Measurements from ENCODE around the gene SYT17.
A peak's percentile ranks its signal among the peaks of the same experiment; 100 is the strongest.
"Not testable (repeated sequence)": the region's sequence is repeated elsewhere in the genome, so short reads cannot be mapped to it uniquely, and the experiment has no call there.

Gene SYT17

DNA sequence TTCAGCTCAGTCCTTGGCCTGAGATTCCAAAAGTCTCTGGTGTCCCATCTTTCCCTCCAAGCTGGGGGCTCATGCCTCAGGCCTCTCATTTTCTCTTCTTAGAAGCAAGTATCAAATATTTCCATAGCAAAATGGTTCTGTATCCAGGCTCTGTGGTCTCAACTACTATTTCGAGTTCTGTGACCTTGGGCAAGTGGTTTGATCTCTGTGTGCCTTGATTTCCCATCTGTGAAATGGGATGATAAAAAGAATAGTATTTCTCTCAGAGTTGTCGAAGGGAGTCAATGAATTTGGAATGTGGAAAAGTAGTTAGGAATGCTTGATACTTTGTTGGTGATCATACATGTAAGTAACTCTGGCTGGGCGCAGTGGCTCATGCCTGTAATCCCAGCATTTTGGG, 6.4 kb downstream of the SYT17 start:
- DNase-seq (ENCODE audit: low spot score): no peak

DNA sequence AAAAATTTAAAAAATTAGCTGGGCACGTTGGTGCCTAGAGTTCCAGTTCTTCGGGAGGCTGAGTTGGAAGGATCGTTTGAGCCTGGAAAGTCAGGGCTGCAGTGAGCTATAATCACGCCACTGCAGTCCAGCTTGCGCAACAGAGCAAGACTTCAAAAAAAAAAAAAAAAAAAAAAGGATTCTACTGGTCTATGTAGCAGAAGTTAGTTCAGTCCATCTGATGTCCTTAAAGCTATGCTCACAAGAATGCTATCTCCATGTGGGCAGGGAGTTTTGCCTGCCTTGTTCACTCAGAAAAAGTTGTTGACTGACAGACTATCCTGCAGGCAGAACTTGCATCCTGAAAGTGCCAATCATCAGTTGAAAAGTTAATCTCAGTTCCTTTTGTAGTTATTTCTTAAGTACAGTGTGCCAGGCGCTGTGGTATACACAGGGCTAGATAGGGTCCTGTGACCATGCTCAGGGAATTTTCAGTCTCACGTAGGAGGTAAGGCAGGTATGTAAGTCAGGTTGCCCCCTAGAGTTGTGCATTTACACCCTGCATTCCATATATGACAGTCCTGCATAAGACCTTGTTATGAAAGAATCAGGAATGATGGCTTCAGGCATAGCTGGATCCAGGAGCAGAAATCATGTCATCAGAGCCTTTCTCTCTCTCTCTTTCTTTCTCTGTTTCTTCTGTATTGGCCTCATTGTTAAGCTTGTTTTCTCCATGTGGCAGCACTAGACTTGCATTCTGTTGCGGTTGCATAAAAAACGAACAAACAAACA, 7.6 kb downstream of the SYT17 start:
- no peak for DNase-seq (ENCODE audit: low spot score)

DNA sequence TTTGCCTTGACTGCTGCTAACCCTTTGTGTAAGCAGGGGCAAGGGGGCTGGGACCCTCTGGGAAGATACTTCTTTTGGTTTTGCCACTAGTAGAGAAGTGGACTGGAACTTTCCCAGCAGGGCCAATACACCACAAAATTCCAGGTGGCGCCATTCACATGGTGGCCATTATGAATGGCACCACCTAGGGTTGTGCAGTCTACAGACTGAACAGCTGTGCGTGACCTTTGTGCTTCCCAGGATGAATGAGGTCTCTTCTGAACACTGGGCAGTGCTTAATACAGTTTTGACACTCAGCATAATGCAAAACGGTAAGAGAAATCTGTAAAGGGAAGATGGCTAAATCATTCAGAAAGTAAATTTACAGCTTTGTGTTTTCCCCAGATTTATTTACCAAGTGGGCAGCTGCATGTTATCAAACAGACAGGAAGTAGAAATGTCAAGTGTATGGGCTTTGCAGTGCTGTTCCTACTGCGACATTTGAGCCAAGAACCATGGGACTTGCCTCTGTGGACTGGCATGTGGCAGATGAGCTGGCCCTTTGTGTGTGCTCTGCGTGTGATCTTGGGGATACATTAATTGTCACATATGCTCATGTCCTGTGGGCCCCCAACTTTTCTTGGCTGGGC, 9.2 kb downstream of the SYT17 start:
- DNase-seq (ENCODE audit: low spot score): no peak

DNA sequence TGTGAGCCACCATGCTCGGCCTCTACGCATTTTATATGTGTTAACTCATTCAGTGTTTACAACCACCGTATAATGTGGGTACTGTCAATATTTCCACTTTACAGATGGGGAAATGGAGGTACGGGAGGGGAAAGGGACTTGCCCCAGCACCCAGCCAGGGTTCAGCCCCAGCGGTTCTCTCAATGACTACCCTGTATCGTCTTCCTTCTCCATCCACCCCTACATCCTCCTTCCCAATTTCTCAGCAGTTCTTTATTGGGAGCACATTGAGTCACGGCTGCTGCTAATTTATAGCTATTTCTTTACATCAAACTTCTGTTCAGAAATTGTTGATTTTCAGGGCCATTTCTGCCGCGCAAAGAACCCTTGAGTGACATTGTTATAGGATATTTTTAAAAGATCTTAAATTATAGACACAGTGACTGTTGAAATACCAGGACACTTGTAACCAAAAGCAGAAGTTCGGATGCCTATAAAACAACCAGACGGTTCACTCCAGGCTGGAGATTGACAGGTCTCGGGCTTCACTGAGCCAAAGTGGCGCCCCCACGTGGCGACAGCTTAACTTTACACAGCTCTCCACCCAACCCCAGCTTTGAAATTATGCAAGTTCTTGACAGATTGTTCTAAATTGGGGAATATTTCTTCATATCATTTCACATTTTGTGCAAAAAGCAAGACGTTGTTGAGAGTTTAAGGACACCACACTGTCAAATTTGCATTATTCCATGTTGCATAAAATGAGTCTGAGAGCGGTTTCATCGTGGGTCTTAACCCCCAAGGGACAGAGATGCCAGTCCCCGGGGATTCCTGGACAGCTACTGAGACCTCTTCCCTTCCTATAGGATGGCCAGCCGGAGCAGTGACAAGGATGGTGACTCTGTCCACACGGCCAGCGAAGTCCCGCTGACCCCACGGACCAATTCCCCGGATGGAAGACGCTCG, 11.8 kb downstream of the SYT17 start:
- peak; percentile 63 for DNase-seq (ENCODE audit: low spot score)

DNA sequence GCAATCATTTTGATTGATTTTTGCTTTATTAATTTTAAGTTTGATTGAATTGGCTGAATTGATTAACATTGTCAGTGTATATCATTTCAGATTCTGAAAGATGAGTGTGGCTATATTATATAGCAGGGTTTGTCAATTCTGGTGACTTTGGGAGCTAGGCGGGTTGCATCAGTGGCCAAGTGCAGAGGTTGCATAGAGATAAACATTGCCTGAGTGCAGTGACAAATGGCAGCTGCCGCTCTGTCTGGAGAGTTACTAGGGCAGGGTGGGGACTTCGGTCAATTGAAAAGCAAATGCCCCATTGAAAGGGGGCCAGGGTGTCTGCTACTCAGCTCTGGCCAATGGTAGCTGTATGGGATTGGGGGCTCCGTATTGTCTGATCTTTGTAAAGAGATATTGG, 12.7 kb downstream of the SYT17 start:
- no peak for DNase-seq (ENCODE audit: low spot score)

DNA sequence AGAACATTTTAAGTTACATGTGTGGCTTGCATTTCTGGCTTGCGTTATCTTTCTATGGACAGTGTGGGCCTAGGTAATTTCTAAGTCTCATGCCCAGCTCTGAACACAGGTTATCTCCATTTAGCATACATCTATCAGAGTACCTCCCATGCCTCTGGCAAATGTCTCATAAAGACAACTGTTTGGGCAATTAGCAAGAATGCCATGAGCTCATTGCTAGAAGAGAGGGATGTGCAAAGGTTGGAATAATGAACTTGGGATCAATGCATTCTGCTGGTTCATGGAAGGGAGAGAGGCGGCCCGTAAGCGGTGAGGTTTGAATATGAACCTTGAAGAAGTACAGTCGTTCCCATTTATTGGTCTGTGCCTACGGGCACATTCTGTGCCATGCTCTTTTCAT, 14.4 kb downstream of the SYT17 start:
- no peak for DNase-seq (ENCODE audit: low spot score)

DNA sequence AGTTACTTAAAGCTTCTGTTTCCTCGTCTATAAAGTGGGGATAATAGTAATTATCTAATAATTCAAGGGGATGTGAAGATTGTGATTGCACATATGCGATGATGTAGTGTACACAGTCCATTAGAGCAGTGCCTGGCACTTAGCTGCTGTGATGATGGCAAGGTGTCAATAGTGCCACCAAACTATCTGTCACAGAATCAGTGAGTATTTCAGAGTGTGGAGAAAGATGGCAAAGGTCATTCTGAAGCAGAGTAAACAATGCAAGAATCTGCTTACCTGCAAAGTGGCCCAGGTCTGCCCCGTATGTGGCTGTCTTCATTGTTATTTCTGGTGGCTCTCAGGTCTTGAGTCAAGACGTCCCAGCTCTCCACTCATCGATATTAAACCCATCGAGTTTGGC, 15.1 kb downstream of the SYT17 start:
- DNase-seq (ENCODE audit: low spot score): no peak

DNA sequence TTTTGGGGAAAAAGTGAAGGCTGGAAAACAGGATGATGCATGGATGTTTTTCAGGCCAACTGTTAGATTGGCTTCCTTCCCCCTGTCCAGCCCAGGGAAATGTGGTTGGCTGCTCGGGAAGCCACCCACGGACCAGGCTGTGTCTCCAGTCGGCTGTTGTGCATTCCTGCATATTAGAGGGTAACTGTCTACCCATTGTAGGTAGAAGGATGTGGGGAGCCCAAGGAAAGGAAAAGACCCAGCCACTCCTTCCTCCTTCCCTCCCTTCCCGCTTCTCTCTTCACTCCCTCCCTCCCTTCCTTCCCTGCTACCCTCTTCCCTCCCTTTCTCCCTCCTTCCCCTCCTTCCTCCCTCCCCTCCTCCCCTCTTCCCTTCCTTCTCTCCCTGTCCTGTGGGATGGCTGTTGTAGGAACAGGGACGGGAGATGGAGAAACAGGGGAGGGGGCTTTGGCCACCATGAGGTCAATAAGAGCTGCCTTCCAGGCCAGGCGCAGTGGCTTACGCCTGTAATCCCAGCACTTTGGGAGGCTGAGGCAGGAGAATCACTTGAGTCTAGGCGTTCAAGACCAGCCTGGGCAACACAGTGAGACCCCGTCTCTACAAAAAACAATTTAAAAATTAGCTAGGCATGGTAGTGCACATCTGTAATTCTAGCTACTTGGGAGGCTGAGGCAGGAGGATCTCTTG, 16.9 kb downstream of the SYT17 start:
- no peak for DNase-seq (ENCODE audit: low spot score)

DNA sequence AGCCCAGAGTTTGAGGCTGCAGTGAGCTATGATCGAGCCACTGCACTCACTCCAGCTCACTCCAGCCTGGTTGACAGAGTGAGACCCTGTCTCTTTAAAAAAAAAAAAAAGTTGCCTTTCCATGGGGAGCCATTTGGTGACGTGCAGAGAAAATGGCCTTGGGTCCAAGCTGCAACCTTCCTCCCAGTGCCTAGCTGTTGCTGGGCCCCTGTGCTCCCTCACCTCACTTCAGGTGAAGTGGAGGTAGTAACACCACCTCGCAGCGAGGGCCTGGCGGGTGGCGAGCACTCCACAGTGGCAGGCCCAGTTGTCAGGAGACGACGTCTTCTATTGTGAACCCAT, 17.4 kb downstream of the SYT17 start:
- no peak for DNase-seq (ENCODE audit: low spot score)

DNA sequence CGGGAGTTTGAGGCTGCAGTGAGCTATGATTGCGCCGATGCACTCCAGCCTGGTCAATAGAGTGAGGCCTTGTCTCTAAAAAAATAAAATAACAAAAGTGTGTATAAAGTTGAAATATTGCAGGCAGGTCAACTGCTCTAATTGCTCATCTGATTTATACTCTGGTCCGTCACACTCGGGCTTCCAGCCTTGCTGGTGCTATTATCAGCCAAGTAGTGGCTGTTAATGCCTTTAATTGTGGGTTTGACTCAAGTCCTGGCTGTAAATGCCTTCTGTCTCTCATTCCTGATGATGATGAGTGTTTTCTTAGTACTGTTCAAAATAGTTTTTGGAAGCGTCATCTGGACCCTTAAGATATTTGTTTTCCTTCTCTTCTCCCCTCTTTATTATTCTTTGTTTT, 18.4 kb downstream of the SYT17 start:
- no peak for DNase-seq (ENCODE audit: low spot score)

DNA sequence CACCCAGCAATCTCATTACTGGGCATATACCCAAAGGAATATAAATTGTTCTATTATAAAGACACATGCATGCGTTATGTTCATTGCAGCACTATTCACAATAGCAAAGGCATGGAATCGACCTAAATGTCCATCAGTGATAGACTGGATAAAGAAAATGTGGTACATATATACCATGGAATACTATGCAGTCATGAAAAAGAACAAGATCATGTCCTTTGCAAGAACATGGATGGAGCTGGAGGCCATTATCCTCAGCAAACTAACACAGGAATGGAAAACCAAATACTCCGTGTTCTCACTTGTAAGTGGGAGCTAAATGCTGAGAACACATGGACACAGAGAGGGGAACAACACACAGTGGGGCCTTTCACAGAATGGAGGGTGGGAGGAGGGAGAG, 19.9 kb downstream of the SYT17 start:
- DNase-seq (ENCODE audit: low spot score): not testable (repeated sequence)

DNA sequence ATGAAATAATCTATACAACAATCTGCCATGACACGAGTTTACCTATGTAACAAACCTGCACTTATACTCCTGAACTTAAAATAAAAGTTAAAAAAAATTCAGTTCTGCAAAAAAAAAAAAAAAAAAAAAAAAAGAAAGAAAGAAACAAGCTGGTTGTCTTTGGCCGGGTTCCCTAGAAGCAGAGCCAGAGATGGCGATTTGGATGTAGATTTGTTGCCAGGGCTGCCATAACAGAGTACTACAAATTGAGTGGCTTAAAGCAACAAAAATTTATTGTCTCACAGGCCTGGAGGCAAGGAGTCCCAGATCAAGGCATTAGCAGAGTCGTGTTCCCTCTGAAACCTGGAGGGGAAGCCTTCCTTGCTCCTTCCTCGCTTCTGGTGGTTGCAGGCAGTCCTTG, 20.4 kb downstream of the SYT17 start:
- DNase-seq (ENCODE audit: low spot score): no peak

DNA sequence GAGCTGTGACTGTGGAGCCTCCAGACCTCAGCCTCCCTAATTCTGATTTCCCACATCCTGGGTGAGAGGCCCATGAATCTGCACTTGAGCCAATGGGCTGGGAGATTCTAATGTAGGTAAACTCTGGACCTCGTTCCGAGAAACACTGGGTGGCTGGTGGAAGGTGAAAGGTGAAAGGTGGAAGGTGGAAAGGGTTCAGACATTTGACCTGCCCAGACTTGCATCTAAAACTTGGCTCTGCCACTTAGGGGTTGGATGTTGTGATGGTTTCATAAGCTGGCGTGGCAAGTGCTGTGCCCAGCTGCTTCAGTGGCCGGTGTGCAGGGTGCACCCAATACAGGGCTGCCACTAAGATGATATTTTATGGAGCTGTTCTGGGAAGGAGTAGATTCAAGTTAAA, 24.8 kb downstream of the SYT17 start:
- no peak for DNase-seq (ENCODE audit: low spot score)

DNA sequence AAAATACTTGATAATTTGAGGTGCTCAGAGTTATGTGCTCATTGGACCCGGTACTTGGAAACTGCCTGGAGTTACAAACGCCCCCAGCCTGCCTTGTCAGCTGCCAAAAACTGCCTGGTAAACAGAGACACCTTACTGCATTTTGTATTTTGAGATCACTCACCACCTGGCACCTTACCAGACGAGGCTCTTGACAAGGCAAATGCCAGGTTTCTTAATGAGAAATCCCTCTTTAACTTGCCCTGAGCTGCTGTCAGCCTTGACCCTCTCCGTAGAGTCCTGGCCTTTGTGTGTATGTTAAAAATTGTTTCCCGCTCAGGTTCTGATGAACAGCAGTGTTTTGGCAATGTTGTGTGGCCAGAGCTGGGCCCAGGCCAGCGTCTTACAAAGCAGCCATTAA, 28.8 kb downstream of the SYT17 start:
- no peak for DNase-seq (ENCODE audit: low spot score)

DNA sequence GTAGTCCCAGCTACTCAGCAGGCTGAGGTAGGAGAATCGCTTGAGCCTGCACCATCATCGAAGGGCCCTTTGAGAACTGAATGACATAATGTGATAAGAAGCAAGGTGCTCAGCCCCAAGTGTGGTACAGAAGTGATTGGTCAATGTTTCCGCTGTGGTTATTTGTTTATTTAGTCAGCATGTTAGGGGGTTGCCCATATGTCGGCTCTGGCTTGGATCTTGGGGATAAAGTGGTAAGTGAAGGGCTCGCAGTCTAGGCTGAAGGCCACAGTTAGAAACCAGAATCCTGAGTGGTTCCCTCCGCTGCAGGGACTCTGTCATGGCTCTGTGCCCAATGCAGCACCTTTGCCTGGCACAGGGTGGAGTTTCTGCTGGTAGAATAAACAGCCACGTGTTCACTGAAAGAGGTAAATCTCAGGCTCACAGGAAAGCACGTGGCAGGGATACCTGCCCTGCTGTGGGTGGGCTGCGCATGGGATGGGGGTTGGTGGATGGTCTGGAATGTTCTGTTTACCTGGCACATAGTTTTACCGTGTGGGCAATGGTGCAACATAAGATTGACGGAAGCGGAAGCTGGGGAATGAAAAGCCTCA, 35.4 kb downstream of the SYT17 start:
- DNase-seq (ENCODE audit: low spot score): no peak

DNA sequence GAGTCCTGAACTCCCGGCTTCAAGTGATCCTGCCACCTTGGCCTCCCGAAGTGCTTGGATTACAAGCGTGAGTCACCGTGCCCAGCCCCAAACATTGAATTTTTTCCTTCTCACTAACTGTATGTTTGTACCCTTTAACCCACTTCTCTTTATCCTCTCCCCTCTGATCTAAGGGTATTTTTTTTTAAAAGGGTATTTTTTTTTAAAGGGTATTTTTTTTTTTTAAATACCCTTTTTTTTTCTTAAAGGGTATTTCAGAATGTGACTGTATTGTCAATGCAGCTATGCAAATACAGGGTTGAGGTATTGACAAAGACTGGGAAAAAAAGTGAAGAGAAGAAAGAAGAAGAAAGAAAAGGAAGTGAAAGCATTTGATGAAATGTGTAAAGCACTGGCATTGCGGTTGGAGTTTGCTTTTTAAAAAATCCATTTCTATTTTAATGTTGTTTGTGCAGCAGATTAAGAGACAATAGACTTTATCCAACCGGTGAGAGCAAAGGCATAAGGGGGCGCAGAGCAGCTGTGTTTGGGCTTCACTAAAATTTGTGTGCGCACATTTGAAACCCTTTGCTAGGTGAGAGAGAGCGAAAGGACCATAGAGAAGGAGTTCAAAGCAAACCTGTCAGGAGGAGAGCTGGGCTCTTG, 42.4 kb downstream of the SYT17 start:
- no peak for DNase-seq (ENCODE audit: low spot score)

DNA sequence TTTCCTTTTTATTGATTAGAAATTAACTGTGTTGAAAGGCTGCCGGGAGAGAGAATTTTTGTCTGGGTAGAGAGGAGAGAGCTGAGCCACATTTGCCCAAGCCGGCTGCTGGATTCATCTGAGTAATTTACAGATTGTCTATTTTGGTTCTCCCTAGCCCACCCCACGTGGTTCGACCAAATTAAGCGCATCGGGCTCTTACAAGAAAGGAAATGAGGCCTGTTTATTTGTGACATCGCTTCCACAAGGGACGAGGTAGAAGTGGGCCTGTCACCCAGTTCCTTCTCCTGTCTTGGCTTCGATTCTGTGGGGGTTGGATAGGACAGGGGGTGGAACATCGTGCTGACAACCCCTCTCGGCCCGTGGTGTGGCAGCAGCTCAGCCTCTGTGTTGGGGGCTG, 42.9 kb downstream of the SYT17 start:
- DNase-seq (ENCODE audit: low spot score): no peak

DNA sequence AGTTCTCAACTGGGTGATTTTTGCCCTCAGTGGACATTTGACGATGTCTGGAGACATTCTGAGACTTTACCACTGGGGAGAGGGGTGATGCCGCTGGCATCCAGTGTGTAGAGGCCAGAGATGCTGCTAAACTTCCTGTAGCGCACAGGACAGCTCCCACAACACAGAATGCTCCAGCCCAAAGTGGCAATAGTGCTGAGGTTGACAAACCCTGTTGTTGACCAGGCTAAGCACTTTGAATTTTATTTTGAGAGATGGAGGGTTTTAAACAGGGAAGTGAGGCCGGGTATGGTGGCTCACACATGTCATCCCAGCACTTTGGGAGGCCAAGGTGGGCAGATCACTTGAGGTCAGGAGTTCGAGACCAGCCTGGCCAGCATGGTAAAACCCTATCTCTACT, 44.0 kb downstream of the SYT17 start:
- DNase-seq (ENCODE audit: low spot score): no peak

DNA sequence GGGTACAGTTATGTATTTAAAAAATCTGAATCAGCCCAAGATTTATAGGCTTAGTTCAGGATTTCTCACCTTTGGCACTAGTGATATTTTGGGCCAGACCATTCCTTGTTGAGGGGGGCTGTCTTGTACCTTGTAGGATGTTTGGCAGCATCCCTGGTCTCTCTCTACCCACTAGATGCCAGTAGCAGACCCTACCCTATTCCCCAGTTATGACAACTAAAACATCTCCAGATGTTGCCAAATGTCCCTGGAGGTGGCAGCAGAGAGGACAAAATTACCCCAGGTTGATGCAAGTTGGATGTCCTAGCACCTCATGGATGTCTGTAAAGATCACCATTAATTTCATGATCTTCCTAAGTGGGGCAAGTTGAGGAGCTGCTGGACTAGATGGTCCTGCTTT, 45.8 kb downstream of the SYT17 start:
- DNase-seq (ENCODE audit: low spot score): no peak

DNA sequence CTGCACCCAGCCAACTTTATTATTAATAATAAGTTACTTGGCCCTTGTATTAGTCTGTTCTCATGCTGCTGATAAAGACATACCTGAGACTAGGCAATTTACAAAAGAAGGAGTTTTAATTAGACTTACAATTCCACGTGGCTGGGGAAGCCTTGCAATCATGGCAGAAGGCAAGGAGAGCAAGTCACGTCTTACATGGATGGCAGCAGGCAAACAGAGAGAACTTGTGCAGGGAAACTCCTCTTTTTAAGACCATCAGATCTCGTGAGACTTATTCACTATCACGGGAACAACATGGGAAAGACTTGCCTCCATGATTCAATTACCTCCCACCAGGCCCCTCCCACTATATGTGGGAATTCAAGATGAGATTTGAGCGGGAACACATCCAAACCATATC, 47.7 kb downstream of the SYT17 start:
- no peak for DNase-seq (ENCODE audit: low spot score)

DNA sequence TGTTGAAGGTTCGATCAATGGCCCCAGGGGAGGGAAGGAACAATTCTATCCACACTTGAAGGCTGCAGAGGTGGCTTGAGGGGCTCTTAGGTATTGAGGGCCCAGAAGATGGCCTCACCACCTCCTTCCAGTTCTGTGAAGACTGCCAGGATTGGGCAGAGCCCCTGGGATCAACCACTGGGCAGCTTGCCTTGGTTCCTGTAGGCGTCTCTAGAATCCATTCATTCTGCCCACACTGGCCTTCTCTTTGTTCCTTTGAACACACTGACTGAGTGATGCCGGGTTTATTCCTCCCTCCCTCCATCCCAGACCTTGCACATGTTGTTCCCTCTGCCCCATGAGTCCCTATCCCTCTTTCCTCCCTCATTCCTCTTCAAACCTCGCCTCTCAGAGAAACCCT, 50.5 kb downstream of the SYT17 start:
- no peak for DNase-seq (ENCODE audit: low spot score)

DNA sequence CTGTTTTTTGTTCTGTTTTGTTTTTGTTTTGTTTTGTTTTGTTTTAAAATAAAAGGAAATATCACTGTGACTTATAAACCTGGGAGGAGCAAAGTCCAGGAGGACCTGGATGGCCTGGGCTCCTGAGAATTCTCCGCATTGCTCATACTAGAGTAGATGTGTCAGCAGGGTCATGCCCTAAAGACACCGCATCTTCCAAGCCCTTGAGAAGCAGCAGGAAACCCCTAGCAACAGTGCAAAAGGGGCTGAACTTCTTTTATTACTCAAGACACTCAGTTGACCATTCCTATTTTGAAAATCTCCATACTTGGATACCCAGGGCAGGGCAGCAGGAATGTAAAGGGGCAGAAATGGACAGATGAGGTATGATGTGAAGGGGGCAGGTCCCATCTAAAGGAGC, 51.8 kb downstream of the SYT17 start:
- no peak for DNase-seq (ENCODE audit: low spot score)

Measured in HuH-7.5 (cell line).